HUES64 (cell line): ENCODE measurements around the gene NAV3.

Experiments used
- H3K27ac ChIP-seq: 2 replicates; pipeline ENCODE4 v1.7.0; 2013; ENCODE audit warnings: low read depth, low read length, inconsistent platforms
- H3K27me3 ChIP-seq: 2 replicates; pipeline ENCODE4 v1.6.1; 2013; ENCODE audit warnings: mild to moderate bottlenecking, low read length; ENCODE audit not compliant: insufficient read depth
- H3K36me3 ChIP-seq: 2 replicates; pipeline ENCODE4 v1.6.1; 2013; ENCODE audit warnings: mild to moderate bottlenecking, low read length; ENCODE audit not compliant: insufficient read depth
- H3K4me1 ChIP-seq: 2 replicates; pipeline ENCODE4 v1.6.1; 2013; ENCODE audit warnings: mild to moderate bottlenecking, low read length, moderate library complexity; ENCODE audit not compliant: insufficient read depth
- H3K4me3 ChIP-seq: 2 replicates; pipeline ENCODE4 v1.5.1; 2013; ENCODE audit warnings: mild to moderate bottlenecking, low read length, moderate library complexity
- H3K9ac ChIP-seq: 2 replicates; pipeline ENCODE4 v1.6.1; 2013; ENCODE audit warnings: mild to moderate bottlenecking, low read depth, low read length
- H3K9me3 ChIP-seq: 2 replicates; pipeline ENCODE4 v1.6.1; 2013; ENCODE audit warnings: low read depth, low read length; ENCODE audit not compliant: insufficient read depth
- WGBS: fragments of 150-250, 120-280 bp; methylation state at CpG from one replicate; pipeline ENCODE4 v1.1.7; 2013; ENCODE audit warnings: missing lambda C conversion rate; 5-methylcytosine and 5-hydroxymethylcytosine counted together

The NAV3 gene

GRCh38 chr12:77949943-77950342, 119.2 kb downstream of the NAV3 start:
- Histone ChIP-seq H3K9me3 (no peaks in the 10 kb centered on the region), H3K36me3 (no peaks in the 10 kb centered on the region), H3K9ac (no peak overlapping the region), H3K27me3 (no peaks in the 10 kb centered on the region), H3K4me1 (peaks cover 19% of the 10 kb centered on the region; the same call in 1 of the 2 replicates), H3K4me3 (no peak overlapping the region), H3K27ac (no peak overlapping the region)

- no peaks in the 10 kb centered on the region for H3K36me3 ChIP-seq
- H3K4me1 ChIP-seq, result peaks cover 12% of the 10 kb centered on the region; the same call in 1 of the 2 replicates
- H3K9ac ChIP-seq, result no peak overlapping the region
- no peak overlapping the region for H3K4me3 ChIP-seq
- 80% methylated on average over 7 of the region's 7 CpGs for WGBS
- no peak overlapping the region for H3K27ac ChIP-seq
- no peaks in the 10 kb centered on the region for H3K9me3 ChIP-seq
- H3K27me3 ChIP-seq, result no peaks in the 10 kb centered on the region
Measured at GRCh38 chr12:77953528-77954205, 123.0 kb downstream of the NAV3 start.

DNA sequence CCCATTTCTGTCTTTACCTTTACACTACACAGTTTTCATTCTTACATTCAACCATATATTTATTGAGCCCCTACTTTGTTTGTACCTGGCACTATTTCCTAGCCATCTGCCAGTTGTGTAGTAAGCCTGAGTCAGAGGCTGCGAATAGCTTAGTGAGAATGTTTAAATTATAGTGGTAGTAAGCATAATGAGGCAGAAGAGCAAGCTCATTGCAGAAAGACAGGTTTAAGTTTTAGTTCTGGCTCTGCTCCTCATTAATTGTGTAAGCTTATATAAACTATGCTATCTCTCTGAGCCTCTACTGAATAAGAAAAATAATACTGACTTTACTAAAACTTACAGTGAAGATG, 123.5 kb downstream of the NAV3 start:
- Histone ChIP-seq H3K4me1 (peaks cover 12% of the 10 kb centered on the region; the same call in 1 of the 2 replicates), H3K27ac (no peak overlapping the region), H3K36me3 (no peaks in the 10 kb centered on the region), H3K9ac (no peak overlapping the region), H3K9me3 (no peaks in the 10 kb centered on the region), H3K27me3 (no peaks in the 10 kb centered on the region), H3K4me3 (no peak overlapping the region)
- 98% methylated on average over 1 of the region's 1 CpG for WGBS

DNA sequence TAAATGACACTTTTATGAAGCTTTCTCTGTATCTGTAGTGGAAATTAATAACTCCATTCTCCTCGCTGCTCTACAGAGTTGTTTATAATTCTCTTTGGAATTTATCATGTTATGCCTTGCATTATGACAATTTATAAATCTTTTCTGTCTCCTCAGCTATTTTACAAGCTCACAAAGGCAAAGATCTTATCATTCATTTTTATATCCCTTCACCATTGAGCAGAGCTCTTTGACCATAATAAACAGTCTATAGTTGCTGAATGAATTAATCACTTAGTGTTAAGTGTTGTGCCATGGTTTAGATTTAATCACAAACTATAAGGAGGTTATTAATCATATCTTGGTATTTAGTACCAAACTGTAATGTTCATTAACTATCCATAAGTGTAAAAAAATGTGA, 126.4 kb downstream of the NAV3 start:
- no peaks in the 10 kb centered on the region for H3K9me3 ChIP-seq
- H3K36me3 ChIP-seq, result no peaks in the 10 kb centered on the region
- H3K4me3 ChIP-seq, result no peak overlapping the region
- H3K4me1 ChIP-seq, result peaks cover 12% of the 10 kb centered on the region; the same call in 1 of the 2 replicates
- H3K27ac ChIP-seq, result no peak overlapping the region
- H3K9ac ChIP-seq, result no peak overlapping the region
- no peaks in the 10 kb centered on the region for H3K27me3 ChIP-seq
- no CpG with 5 or more reads among the region's 1 CpG for whole genome bisulfite sequencing

DNA sequence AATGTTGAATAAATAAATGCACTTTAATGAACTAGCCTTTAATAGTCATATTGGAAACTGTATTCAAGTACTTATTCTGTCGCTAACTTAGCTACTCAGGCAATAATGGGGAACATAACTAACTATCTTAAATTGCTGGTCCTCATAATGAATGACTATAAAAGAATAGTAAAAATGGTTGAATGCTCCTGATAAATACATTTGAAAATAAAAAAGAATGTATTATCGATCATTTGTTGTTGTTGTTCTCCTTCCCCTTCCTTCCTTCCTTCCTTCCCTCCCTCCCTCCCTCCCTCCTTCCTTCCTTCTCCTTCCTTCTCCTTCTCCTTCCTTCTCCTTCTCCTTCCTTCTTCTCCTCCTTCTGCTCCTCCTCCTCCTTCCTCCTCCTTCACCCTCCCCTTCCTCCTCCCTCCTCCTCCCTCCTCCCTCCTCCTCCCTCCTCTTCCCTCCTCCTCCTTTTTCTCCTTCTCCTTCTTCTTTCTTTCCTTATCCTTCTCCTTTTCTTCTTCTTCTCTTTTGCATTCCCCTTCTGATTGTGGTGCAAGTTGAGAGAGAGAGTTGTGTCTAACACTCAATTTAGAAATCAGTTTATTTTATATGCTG, 133.0 kb downstream of the NAV3 start:
- H3K27me3 ChIP-seq, result no peaks in the 10 kb centered on the region
- H3K4me1 ChIP-seq, result 0 out of 2 replicates have a peak, but pooled peaks cover 8% of the 10 kb centered on the region
- no peaks in the 10 kb centered on the region for H3K36me3 ChIP-seq
- H3K9ac ChIP-seq, result no peak overlapping the region
- H3K9me3 ChIP-seq, result no peaks in the 10 kb centered on the region
- H3K4me3 ChIP-seq, result no peak overlapping the region
- 100% methylated on average over 1 of the region's 2 CpGs for WGBS
- H3K27ac ChIP-seq, result no peak overlapping the region

DNA sequence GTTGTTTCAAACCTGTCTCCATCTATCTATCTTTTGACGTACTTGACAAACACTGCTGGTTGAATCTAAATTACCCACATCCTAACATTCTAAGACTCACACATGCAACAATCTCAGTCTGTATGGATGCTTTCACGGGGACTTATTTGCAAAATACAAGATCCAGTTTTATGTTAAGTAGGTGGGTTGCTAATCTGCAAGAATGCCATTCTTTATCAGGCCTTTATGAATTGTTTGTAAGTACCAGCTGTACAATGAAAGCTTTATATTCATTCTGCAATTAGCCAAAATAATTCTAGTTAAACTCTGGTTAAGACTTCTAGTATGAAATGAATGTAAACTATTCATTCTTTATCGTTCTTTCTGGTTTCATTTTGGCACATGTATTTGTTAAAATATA, 135.1 kb downstream of the NAV3 start:
- 0 out of 2 replicates have a peak, but pooled peaks cover 8% of the 10 kb centered on the region for H3K4me1 ChIP-seq

DNA sequence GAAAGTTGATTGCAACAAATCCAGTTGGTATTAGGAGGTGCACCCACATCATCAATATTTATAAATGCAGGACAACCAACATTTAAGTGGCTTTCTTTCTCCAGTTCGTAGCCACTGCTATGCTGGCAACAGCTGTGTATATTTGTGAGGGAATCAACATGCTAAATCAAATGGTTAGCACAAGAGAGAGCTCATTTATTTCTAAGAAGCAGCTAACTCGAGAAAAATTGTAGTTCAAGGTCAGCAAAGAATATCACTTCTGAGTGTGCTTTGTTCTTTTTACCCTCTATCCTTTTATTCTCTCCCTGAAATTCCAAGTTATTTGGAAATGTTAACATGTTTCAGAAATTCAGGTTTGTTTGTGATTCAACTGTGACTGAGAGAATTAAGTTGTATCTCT, 137.3 kb downstream of the NAV3 start:
- H3K36me3 ChIP-seq, result no peaks in the 10 kb centered on the region
- no peaks in the 10 kb centered on the region for H3K27me3 ChIP-seq
- H3K4me1 ChIP-seq, result 0 out of 2 replicates have a peak, but pooled peaks cover 8% of the 10 kb centered on the region
- WGBS, result 94% methylated on average over 2 of the region's 2 CpGs
- H3K27ac ChIP-seq, result no peak overlapping the region
- H3K9ac ChIP-seq, result no peak overlapping the region
- no peaks in the 10 kb centered on the region for H3K9me3 ChIP-seq
- H3K4me3 ChIP-seq, result no peak overlapping the region

More for the DNA sequence above, 135.1 kb downstream of the NAV3 start:
- no peak overlapping the region for H3K4me3 ChIP-seq
- no peaks in the 10 kb centered on the region for H3K27me3 ChIP-seq
- no peaks in the 10 kb centered on the region for H3K9me3 ChIP-seq
- 53% methylated on average over 3 of the region's 3 CpGs for WGBS
- H3K36me3 ChIP-seq, result no peaks in the 10 kb centered on the region
- H3K9ac ChIP-seq, result no peak overlapping the region
- peak overlapping the region; percentile 35; the same call in 1 of the 2 replicates for H3K27ac ChIP-seq

GRCh38 chr12:77968571-77968970, 137.9 kb downstream of the NAV3 start:
- Histone ChIP-seq H3K9ac (no peak overlapping the region), H3K4me3 (no peak overlapping the region), H3K27me3 (no peaks in the 10 kb centered on the region), H3K27ac (no peak overlapping the region), H3K36me3 (no peaks in the 10 kb centered on the region), H3K9me3 (no peaks in the 10 kb centered on the region), H3K4me1 (0 out of 2 replicates have a peak, but pooled peaks cover 8% of the 10 kb centered on the region)
- 92% methylated on average over 5 of the region's 6 CpGs for WGBS

- H3K27ac ChIP-seq, result no peak overlapping the region
- no CpG with 5 or more reads among the region's 1 CpG for WGBS
Measured at GRCh38 chr12:77973579-77973978, 142.9 kb downstream of the NAV3 start.

DNA sequence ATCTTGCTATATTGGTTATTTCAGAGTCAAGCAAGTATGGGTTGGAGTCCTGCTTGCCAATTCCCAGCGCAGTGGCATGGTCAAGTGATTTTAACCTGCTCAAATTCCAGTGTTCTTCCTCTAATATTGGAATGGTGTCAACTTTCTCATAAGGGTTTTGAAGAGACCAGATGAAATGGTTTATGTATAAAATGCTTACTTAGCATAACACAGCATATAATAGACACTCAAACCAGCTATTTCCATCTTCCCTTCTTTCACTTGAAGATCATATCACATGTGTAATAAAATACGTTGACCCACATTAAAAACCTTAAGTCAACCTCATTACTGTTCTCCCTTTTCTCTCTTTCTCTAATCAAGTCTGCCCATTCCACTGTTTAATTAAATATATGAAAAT, 144.0 kb downstream of the NAV3 start:
- Histone ChIP-seq H3K4me1 (no peaks in the 10 kb centered on the region), H3K27ac (no peak overlapping the region), H3K36me3 (no peaks in the 10 kb centered on the region), H3K9ac (no peak overlapping the region), H3K9me3 (no peaks in the 10 kb centered on the region), H3K4me3 (no peak overlapping the region), H3K27me3 (no peaks in the 10 kb centered on the region)
- WGBS, result 100% methylated on average over 2 of the region's 2 CpGs

More at GRCh38 chr12:77973579-77973978, 142.9 kb downstream of the NAV3 start:
- Histone ChIP-seq H3K4me3 (no peak overlapping the region), H3K9me3 (no peaks in the 10 kb centered on the region), H3K27me3 (no peaks in the 10 kb centered on the region), H3K36me3 (no peaks in the 10 kb centered on the region), H3K9ac (no peak overlapping the region), H3K4me1 (no peaks in the 10 kb centered on the region)

DNA sequence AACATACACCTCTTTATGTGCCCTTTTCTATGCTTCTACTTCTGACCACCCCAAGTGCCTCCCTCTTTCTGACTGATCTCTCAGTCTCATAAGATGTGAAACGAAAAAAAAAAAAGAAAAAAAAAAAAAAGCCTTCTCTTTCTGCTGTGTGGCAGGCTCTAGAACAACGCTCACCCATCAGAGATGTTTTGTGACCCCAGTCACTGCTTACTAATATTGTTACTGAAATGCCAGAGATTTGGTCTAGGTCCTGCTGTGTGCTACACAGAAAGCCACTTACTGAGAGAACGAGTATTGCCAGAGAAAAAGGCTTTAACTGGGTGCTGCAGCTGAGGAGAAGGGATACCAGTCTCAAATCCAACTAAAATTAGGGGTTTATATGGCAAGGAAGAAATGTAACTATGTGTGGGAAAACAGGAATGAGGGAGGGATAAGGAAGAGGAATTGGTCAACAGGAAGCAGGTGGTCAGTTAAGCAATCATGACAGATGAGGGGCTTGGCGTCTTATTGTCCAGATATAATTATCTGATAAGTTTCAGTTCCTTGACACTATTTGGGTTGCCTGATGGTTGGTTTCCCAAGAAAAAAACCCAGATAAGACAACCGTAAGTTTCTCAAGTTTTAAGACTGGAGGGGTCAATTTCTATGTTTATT, 149.0 kb downstream of the NAV3 start:
- Histone ChIP-seq H3K4me1 (no peaks in the 10 kb centered on the region), H3K4me3 (no peak overlapping the region), H3K27ac (no peak overlapping the region), H3K27me3 (no peaks in the 10 kb centered on the region), H3K9me3 (no peaks in the 10 kb centered on the region), H3K36me3 (no peaks in the 10 kb centered on the region), H3K9ac (no peak overlapping the region)
- WGBS, result 96% methylated on average over 5 of the region's 5 CpGs
